Keratinocyte (primary cell): ENCODE data around the gene VPS52. TPM values are rescaled to one million over a fixed set of nuclear protein-coding genes. Genes with fewer than 3 reads are reported as not detected.

Experiments used
- DNase-seq: peaks from one replicate; pipeline ENCODE4 v3.0.0-alpha.2; 2011; ENCODE audit warnings: low read depth, missing footprints, low spot score
- FAIRE-seq: peaks from 2 replicates; lab custom pipeline; 2011; peaks lifted over from hg19 to GRCh38; lab: Jason Lieb, UNC
- H2AFZ ChIP-seq: 2 replicates; pipeline ENCODE4 v1.6.0; 2012; ENCODE audit warnings: low read length, control low read depth, inconsistent platforms; ENCODE audit not compliant: control insufficient read depth
- H3K27ac ChIP-seq: 2 replicates; pipeline ENCODE4 v1.5.1; 2011; ENCODE audit warnings: low read length; ENCODE audit not compliant: control insufficient read depth, insufficient read depth
- H3K27me3 ChIP-seq: 3 replicates; pipeline ENCODE4 v1.6.0; 2011; ENCODE audit warnings: low read length; ENCODE audit not compliant: control insufficient read depth, insufficient read depth; ENCODE audit errors: extremely low read depth
- H3K36me3 ChIP-seq, 2 experiments: 2 replicates in 1 of 2; 3 replicates in 1 of 2; pipeline ENCODE4 v1.5.1; 2011; ENCODE audit warnings: low read length in 2 of 2, mild to moderate bottlenecking in 1 of 2; ENCODE audit not compliant: control insufficient read depth in 2 of 2, insufficient read depth in 2 of 2; ENCODE audit errors: extremely low read depth in 1 of 2
- H3K4me1 ChIP-seq: 3 replicates; pipeline ENCODE4 v1.5.1; 2011; ENCODE audit warnings: low read length; ENCODE audit not compliant: control insufficient read depth, insufficient read depth; ENCODE audit errors: extremely low read depth
- H3K4me2 ChIP-seq: 3 replicates; pipeline ENCODE4 v1.6.0; 2011; ENCODE audit warnings: low read depth, low read length; ENCODE audit not compliant: control insufficient read depth, insufficient read depth; ENCODE audit errors: extremely low read depth
- H3K4me3 ChIP-seq, 3 experiments: fragments of 200-600 bp in 1 of 3; sonication (generic) in 1 of 3; 2 replicates in 2 of 3; 3 replicates in 1 of 3; pipeline ENCODE4 v1.5.1; 2011 to 2016; ENCODE audit warnings: low read length in 3 of 3, mild to moderate bottlenecking in 3 of 3, control low read depth in 2 of 3, inconsistent platforms in 1 of 3, low read depth in 1 of 3, mixed read lengths in 1 of 3, mixed run types in 1 of 3, moderate library complexity in 1 of 3; ENCODE audit not compliant: control insufficient read depth in 2 of 3, insufficient read depth in 2 of 3; ENCODE audit errors: extremely low read depth in 1 of 3
- H3K79me2 ChIP-seq: 2 replicates; pipeline ENCODE4 v1.6.0; 2012; ENCODE audit warnings: low read length; ENCODE audit not compliant: control insufficient read depth, insufficient read depth
- H3K9ac ChIP-seq: 3 replicates; pipeline ENCODE4 v1.6.0; 2011; ENCODE audit warnings: low read length; ENCODE audit not compliant: control insufficient read depth, insufficient read depth; ENCODE audit errors: extremely low read depth
- H3K9me1 ChIP-seq: 3 replicates; pipeline ENCODE4 v1.6.0; 2011; ENCODE audit warnings: low read length; ENCODE audit not compliant: control insufficient read depth, insufficient read depth; ENCODE audit errors: extremely low read depth
- H3K9me3 ChIP-seq: 2 replicates; pipeline ENCODE4 v1.5.1; 2012; ENCODE audit warnings: low read depth, low read length; ENCODE audit not compliant: control insufficient read depth
- H4K20me1 ChIP-seq: 3 replicates; pipeline ENCODE4 v1.6.0; 2011; ENCODE audit warnings: low read length; ENCODE audit not compliant: control insufficient read depth, insufficient read depth; ENCODE audit errors: extremely low read depth
- EZH2 ChIP-seq: IDR thresholded peaks from one replicate; pipeline ENCODE4 v1.6.1; 2012; ENCODE audit warnings: inconsistent platforms, mild to moderate bottlenecking, low read length, moderate library complexity
- dilution Hi-C: fragments of 300-500 bp; cut with MboI; formaldehyde crosslinking; loops from one replicate; pipeline ENCODE4 v1.7.0; 2020; ENCODE audit warnings: low sequenced_read_pairs; ENCODE audit not compliant: extremely low pct_ligation_motif_present
- polyA plus RNA-seq, 5 experiments: library from polyadenylated mRNA; depleted of rRNA in 3 of 5; stranded (reverse) in 3 of 5; stranded (forward) in 1 of 5; unstranded in 1 of 5; fragments of >200 nt; gene quantifications; 1 replicate in 1 of 5; 2 replicates in 3 of 5; 3 replicates in 1 of 5; pipeline versions ENCODE4 v1.2.1 to v1.2.3, GENCODE V29; 2011 to 2012; ENCODE audit warnings: missing spikeins in 2 of 5, low read depth in 1 of 5, low replicate concordance in 1 of 5
- TF ChIP-seq, protein P1 (sequence below), 3 experiments: IDR thresholded peaks in 1 of 3; conservative IDR thresholded peaks in 1 of 3; optimal IDR thresholded peaks in 1 of 3; 2 replicates in 2 of 3; 3 replicates in 1 of 3; pipeline versions ENCODE3 to v1.5.1; 2011; ENCODE audit warnings: low read length in 3 of 3, mild to moderate bottlenecking in 3 of 3, moderate library complexity in 2 of 3, control low read depth in 1 of 3, inconsistent platforms in 1 of 3; ENCODE audit not compliant: insufficient read depth in 2 of 3; ENCODE audit errors: extremely low read depth in 1 of 3

The VPS52 gene
- polyA plus RNA-seq, 1 donor (not counting 4 experiments of a cell fraction or from before 2014, with no cell fraction given): 36.2 TPM

- Histone ChIP-seq H3K36me3 (peaks cover 22 to 30% of the 10 kb centered on the region in 2 experiments), H3K27ac (peak overlapping the region; percentile 80), H3K9ac (peak overlapping the region; percentile 31), H4K20me1 (no peaks in the 10 kb centered on the region), H3K79me2 (peaks cover 41% of the 10 kb centered on the region), H3K27me3 (no peaks in the 10 kb centered on the region), H3K4me1 (peaks cover 46% of the 10 kb centered on the region), H3K4me3 (no peak overlapping the region), H3K4me2 (peak overlapping the region; percentile 94), H2AFZ (no peak overlapping the region), H3K9me3 (no peaks in the 10 kb centered on the region), H3K9me1 (no peaks in the 10 kb centered on the region)
- dilution Hi-C loops: no loop called here
- TF ChIP-seq, protein P1, sequence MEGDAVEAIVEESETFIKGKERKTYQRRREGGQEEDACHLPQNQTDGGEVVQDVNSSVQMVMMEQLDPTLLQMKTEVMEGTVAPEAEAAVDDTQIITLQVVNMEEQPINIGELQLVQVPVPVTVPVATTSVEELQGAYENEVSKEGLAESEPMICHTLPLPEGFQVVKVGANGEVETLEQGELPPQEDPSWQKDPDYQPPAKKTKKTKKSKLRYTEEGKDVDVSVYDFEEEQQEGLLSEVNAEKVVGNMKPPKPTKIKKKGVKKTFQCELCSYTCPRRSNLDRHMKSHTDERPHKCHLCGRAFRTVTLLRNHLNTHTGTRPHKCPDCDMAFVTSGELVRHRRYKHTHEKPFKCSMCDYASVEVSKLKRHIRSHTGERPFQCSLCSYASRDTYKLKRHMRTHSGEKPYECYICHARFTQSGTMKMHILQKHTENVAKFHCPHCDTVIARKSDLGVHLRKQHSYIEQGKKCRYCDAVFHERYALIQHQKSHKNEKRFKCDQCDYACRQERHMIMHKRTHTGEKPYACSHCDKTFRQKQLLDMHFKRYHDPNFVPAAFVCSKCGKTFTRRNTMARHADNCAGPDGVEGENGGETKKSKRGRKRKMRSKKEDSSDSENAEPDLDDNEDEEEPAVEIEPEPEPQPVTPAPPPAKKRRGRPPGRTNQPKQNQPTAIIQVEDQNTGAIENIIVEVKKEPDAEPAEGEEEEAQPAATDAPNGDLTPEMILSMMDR (optimal IDR thresholded peaks at IDR 0.05 in 1 of 3, IDR thresholded peaks at IDR 0.05 in 1 of 3, conservative IDR thresholded peaks at IDR 0.05 in 1 of 3; ENCODE audit: extremely low read depth in 1 of 3, insufficient read depth in 2 of 3, low read length in 3 of 3): no peak
- TF ChIP-seq EZH2: no peak
- no peak for DNase-seq
- FAIRE-seq: no peak
Measured at GRCh38 chr6:33319939-33320314, 48.3 kb upstream of the VPS52 start.

DNA sequence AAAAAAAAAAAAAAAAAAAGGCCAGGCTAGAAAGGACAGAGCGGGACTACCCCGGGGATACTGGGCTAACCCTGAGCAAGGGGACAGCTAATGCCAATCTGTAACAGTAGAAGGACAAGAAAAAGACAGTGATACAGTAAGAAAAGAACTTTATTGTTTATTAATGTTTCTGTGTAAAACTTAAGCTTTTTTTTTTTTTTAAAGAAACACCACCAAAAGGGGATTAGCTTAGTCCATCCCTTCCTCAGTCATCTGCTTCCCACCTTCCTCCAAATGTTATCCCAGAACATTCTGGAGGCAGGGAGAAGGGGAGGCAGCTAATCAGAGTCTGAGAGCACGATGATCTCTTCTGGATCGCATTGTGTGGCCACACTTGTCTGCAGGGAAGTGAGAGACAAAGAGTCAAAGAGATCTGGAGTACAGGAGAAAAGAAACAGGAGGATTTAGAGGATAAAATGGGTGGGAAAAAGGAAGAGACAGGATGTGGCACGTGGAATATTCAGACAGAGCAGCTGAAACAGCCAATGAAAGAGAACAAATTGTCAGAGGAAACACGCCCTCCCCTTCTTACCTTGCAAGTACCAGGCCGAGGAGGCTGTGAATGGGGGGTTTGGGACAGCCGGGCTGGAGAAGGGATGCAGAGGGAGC is 46.9 kb upstream of the VPS52 start:
- Histone ChIP-seq H3K9ac (peak overlapping the region; percentile 77), H3K79me2 (peaks cover 45% of the 10 kb centered on the region), H3K36me3 (peaks cover 22 to 30% of the 10 kb centered on the region in 2 experiments), H3K9me1 (no peaks in the 10 kb centered on the region), H2AFZ (no peak overlapping the region), H3K27me3 (no peaks in the 10 kb centered on the region), H3K4me3 (peak overlapping the region; percentile 48 to 72 (median 72)), H4K20me1 (no peaks in the 10 kb centered on the region), H3K4me1 (peaks cover 43% of the 10 kb centered on the region), H3K4me2 (peak overlapping the region; percentile 73), H3K27ac (peak overlapping the region; percentile 70), H3K9me3 (no peaks in the 10 kb centered on the region)
- no peak for FAIRE-seq
- no peak for DNase-seq
- dilution Hi-C loops: no loop called here
- no peak for TF ChIP-seq EZH2
- TF ChIP-seq, protein P1 (optimal IDR thresholded peaks at IDR 0.05 in 1 of 3, IDR thresholded peaks at IDR 0.05 in 1 of 3, conservative IDR thresholded peaks at IDR 0.05 in 1 of 3; ENCODE audit: extremely low read depth in 1 of 3, insufficient read depth in 2 of 3, low read length in 3 of 3): no peak
